WI38 (cell line): ENCODE results near the gene CKLF.
A peak's percentile ranks its signal among the peaks of the same experiment; 100 is the strongest.

Experiments
- H3K4me3 ChIP-seq: 2 replicates; pipeline ENCODE4 v1.5.1; 2011; ENCODE audit warnings: low read depth, mild to moderate bottlenecking, control low read depth, low read length
- CTCF ChIP-seq: IDR thresholded peaks from 2 replicates; pipeline ENCODE4 v1.5.1; 2012; ENCODE audit warnings: low read depth, mild to moderate bottlenecking, control low read depth, low read length

CKLF gene

DNA sequence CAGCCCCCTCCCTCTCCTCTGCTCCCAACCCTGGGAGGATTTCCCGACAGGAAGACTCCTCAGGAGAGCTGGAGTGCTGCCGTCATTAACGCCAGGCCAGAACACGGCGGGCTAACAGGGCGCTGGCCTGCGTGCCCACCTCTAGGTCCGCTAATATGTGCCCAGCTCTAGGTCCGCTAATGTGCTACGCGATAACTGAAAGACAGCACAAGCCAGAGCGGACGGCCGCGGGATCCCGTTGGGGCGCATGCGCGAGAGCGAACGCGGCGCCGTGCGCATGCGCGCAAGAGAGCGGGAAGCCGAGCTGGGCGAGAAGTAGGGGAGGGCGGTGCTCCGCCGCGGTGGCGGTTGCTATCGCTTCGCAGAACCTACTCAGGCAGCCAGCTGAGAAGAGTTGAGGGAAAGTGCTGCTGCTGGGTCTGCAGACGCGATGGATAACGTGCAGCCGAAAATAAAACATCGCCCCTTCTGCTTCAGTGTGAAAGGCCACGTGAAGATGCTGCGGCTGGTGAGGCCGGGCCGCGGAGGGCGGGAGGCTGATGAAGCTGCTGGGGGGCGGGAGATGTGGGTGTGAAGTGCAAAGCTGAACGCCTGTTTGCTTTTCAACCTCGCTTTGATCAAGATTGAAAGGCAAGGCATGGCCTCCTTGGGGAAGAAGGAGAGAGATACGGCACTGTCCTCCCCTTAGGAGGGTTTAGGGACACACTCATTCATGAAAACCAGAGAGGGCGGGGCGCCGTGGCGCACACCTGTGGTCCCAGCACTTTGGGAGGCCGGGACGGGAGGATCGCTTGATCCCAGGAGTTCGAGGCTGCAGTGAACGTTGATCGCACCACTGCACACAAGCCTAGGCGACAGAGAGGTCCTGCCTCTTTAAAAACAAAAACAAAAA is at the start of gene CKLF:
Gene CKLF, plus strand, starts transcription at position 291 of the 892 bp plus-strand sequence. Its CDS starts 140 bp downstream, at position 431.
- peak within 1 kb of the TSS; percentile 68 for H3K4me3 ChIP-seq
- no peak for TF ChIP-seq CTCF

DNA sequence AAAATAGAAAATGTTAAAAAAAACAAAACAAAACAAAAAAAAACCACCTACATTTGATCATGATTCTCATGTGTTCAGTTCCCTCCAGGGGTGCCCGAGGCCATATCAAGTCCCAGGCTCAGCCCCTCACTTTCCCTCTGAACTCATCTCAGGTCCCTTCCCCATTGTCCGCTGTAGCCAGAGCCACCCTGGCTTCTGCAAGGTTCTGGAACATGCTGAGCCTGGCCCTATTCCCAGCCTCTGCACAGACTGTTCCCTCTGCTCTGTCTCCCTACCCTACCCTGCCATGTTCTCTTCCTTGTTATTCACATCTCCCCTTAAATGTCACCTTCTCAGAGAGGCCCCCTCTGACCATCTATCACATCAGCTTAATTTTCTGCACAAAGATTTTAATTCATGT is 49.3 kb upstream of the CKLF start:
- no peak overlapping the region for H3K4me3 ChIP-seq
- TF ChIP-seq CTCF, result no peak

DNA sequence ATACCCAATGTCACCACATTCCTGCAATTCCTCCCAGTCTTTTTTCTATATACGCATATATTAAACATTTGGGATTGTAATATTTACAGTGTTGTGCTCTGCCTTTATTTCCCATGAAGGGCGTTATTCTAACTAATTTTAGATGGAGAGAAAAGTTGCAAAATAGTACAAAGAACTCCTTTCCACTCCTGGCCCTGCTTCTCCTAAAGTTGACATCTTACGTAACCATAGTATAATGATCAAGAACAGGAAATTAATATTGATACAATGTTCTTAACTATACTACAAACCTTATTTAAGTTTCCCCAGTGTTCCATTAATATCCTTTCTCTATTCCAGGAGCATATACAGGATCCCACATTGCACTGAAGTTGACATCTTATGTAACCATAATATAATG is 48.8 kb upstream of the CKLF start:
- no peak overlapping the region for H3K4me3 ChIP-seq
- TF ChIP-seq CTCF, result no peak

- TF ChIP-seq CTCF, result no peak
Observed at GRCh38 chr16:66507731-66508239, 44.6 kb upstream of the CKLF start.

DNA sequence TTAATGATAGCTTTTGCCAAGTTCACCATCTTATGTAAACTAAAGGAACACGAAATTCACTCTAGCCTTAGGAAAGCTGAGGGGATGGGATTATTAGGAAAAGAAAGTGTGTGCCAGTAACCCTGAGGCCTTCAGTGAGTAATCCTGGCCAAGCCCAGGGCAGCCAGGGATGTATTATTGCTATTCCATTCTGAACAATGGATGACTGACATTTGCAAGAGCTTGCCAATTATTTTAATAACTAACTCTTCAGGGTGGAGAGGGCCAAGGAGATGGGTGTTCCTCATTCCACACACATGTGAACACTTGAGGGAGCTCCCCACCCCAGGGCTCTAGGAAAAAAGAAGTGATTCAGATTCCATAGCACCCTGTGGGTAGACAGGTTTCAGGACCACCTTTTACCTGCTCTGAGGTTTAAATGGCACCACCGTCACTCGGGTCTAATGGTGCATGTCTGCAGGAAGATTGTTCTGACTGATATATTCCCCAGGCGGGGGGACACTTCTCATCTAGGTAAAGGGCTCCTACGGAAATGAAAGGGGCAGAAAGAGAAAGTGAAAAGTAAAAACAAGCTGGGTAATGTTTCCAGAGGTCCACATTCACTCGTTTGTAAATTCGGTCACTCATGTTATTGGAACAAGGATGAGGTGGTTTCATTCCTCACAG is 44.0 kb upstream of the CKLF start:
- no peak overlapping the region for H3K4me3 ChIP-seq
- TF ChIP-seq CTCF, result no peak

More at GRCh38 chr16:66507731-66508239, 44.6 kb upstream of the CKLF start:
- H3K4me3 ChIP-seq, result no peak overlapping the region

- H3K4me3 ChIP-seq, result no peak overlapping the region
- no peak for TF ChIP-seq CTCF
Observed at GRCh38 chr16:66508914-66509496, 43.4 kb upstream of the CKLF start.
